ENCODE results near the gene GNG7. TPM values are rescaled to one million over a fixed set of nuclear protein-coding genes. Genes with fewer than 3 reads are reported as not detected.

GNG7 gene
- total RNA-seq, 1 donor from 2014 or later = 5.5 TPM

- TF ChIP-seq CTCF (IDR thresholded peaks at IDR 0.05) = peak; percentile 91
- DNase-seq = peak; percentile 95
- peaks cover 29% of the 10 kb centered on the region for H3K4me1 ChIP-seq
- no peaks in the 10 kb centered on the region for H3K27me3 ChIP-seq
- no peaks in the 10 kb centered on the region for H3K9me3 ChIP-seq
- H3K36me3 ChIP-seq = no peaks in the 10 kb centered on the region
- intact Hi-C loops (cut with DNase I) = loop anchor here (5.0 to 10.0 kb wide), 2 partner anchors 37 to 104 kb away; partner anchors contain the start of gene GADD45B
- ATAC-seq = peak; percentile 91
- peak overlapping the region; percentile 83 for H3K27ac ChIP-seq
- peak overlapping the region; percentile 41 for H3K4me3 ChIP-seq
Observed at GRCh38 chr19:2578901-2579677, 123.4 kb downstream of the GNG7 start.

GRCh38 chr19:2578391-2578890 lies 124.1 kb downstream of the GNG7 start:
- ATAC-seq = peak; percentile 11
- intact Hi-C loops (cut with DNase I) = loop anchor here (5.0 to 10.0 kb wide), 2 partner anchors 36 to 104 kb away; partner anchors contain the start of gene GADD45B

GRCh38 chr19:2577722-2578335 lies 124.7 kb downstream of the GNG7 start:
- Histone ChIP-seq H3K36me3 (no peaks in the 10 kb centered on the region), H3K27me3 (no peaks in the 10 kb centered on the region), H3K4me1 (peaks cover 29% of the 10 kb centered on the region), H3K4me3 (no peak overlapping the region), H3K27ac (peak overlapping the region; percentile 83), H3K9me3 (no peaks in the 10 kb centered on the region)
- intact Hi-C loops (cut with DNase I) = loop anchor here (5.0 to 10.0 kb wide), 2 partner anchors 36 to 103 kb away; partner anchors contain the start of gene GADD45B
- TF ChIP-seq CTCF (IDR thresholded peaks at IDR 0.05) = no peak
- ATAC-seq = no peak
- peak; percentile 53 for DNase-seq

More at GRCh38 chr19:2578391-2578890, 124.1 kb downstream of the GNG7 start:
- H3K4me1 ChIP-seq = peaks cover 29% of the 10 kb centered on the region
- H3K9me3 ChIP-seq = no peaks in the 10 kb centered on the region
- no peaks in the 10 kb centered on the region for H3K27me3 ChIP-seq
- peak overlapping the region; percentile 83 for H3K27ac ChIP-seq
- no peaks in the 10 kb centered on the region for H3K36me3 ChIP-seq
- DNase-seq = peak; percentile 71
- H3K4me3 ChIP-seq = peak overlapping the region; percentile 41
- no peak for TF ChIP-seq CTCF (IDR thresholded peaks at IDR 0.05)

DNA sequence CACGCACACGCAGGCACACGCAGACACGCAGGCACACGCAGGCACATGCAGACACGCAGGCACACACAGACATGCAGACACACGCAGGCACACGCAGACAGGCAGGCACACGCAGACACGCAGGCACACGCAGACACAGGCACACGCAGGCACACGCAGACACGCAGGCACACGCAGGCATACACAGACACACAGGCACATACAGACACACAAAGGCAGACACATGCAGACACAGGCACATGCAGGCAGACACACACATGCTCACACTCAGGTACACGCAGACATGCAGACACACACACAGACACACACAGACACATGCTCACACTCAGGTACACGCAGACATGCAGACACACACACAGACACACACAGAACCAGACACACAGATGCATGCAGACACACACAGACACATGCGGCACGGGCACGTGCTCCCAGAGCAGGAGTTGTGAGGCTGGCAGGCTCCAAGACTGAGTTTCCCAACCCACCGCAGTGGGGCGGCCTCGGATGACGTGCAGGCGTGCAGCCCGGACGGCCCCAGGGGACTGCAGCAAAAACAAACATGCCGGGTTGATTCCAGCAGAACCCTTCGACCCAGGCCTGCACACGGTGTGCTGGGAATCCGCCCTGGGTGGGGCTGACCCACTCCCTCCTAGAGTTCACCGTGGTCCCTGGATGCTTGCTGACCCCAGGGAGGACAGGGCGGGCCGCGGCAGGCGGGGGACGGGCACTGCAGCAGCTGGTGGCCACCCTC lies 126.6 kb downstream of the GNG7 start:
- intact Hi-C loops (cut with DNase I) = loop anchor here (5.0 to 10.0 kb wide), 2 partner anchors 34 to 101 kb away; partner anchors contain the start of gene GADD45B
- no peak for ATAC-seq

More for the DNA sequence above, 126.6 kb downstream of the GNG7 start:
- no peak for TF ChIP-seq CTCF (IDR thresholded peaks at IDR 0.05)
- Histone ChIP-seq H3K27ac (peak overlapping the region; percentile 47), H3K4me3 (no peak overlapping the region), H3K9me3 (no peaks in the 10 kb centered on the region), H3K27me3 (no peaks in the 10 kb centered on the region), H3K4me1 (peaks cover 29% of the 10 kb centered on the region), H3K36me3 (no peaks in the 10 kb centered on the region)
- DNase-seq = peak; percentile 68

All from upper lobe of right lung (tissue), 1 donor.